ENCODE data around the gene NRARP. TPM values are rescaled to one million over a fixed set of nuclear protein-coding genes. Genes with fewer than 3 reads are reported as not detected.

Gene NRARP
- total and polyA plus RNA-seq, 2 of the 8 experiments (the other 6 are each of a cell fraction or from before 2014, with no cell fraction given): 32.5 to 37.2 TPM

- H2BK120ac ChIP-seq (replicated peaks; ENCODE audit: low read depth, low read length): no peak overlapping the region
- DNase-seq (ENCODE audit: low read depth in 1 of 2, low spot score in 2 of 2) (no peak), FAIRE-seq (no peak)
- H3K23ac ChIP-seq (ENCODE audit: insufficient read length): no peak overlapping the region
- no peaks in the 10 kb centered on the region for H3K9me3 ChIP-seq (ENCODE audit: insufficient read depth in 2 of 2, low read depth in 1 of 2, low read length in 1 of 2)
- no peak overlapping the region for H3K9ac ChIP-seq (replicated peaks in 1 of 4; ENCODE audit: extremely low read depth in 1 of 4, low read depth in 3 of 4, low read length in 3 of 4)
- WGBS, 2 experiments (ENCODE audit: extremely low coverage in 1 of 2, insufficient coverage in 1 of 2, insufficient read length in 1 of 2, insufficient replicate concordance in 2 of 2, low coverage in 1 of 2, low lambda C conversion rate in 2 of 2, missing lambda C conversion rate in 1 of 2): 92% methylated on average over 24 of the region's 24 CpGs; no CpG with 5 or more reads in 1 of the 2 experiments
- POLR2A ChIA-PET (ENCODE audit: partially characterized antibody): interaction anchor here (1.6 to 69.9 kb wide), 3 partner anchors 6 to 28 kb away, joined by 3 to 1462 read pairs (median 1462); partner anchors contain the start of genes CYSRT1, NDOR1, NELFB and RNF208
- no peak overlapping the region for H2AK5ac ChIP-seq (ENCODE audit: low read depth, low read length)
- H3K4ac ChIP-seq (replicated peaks; ENCODE audit: insufficient read length, low read depth, low read length): no peak overlapping the region
- H3K4me2 ChIP-seq (ENCODE audit: insufficient read depth in 1 of 2, low read depth in 2 of 2, low read length in 2 of 2): no peak overlapping the region
- no peak overlapping the region for H2BK20ac ChIP-seq (ENCODE audit: low read length)
- CTCF ChIA-PET (ENCODE audit: partially characterized antibody): interaction anchor here (1.0 to 5.3 kb wide), 5 partner anchors 10 to 26 kb away, joined by 3 to 29 read pairs (median 8); a partner anchor contains a TSS
- no peaks in the 10 kb centered on the region for H3K79me2 ChIP-seq (ENCODE audit: control insufficient read depth in 1 of 2, insufficient read depth in 2 of 2, low read length in 2 of 2)
- peaks cover 9 to 34% (median 26%) of the 10 kb centered on the region in 4 experiments for H3K36me3 ChIP-seq (ENCODE audit: control insufficient read depth in 2 of 4, insufficient read depth in 4 of 4, low read length in 3 of 4)
- no peak overlapping the region for H3K4me3 ChIP-seq (ENCODE audit: extremely low read depth in 1 of 4, insufficient read depth in 2 of 4, low read depth in 3 of 4, low read length in 4 of 4)
- no peaks in the 10 kb centered on the region for H3K23me2 ChIP-seq (ENCODE audit: low read depth, low read length)
- H3K18ac ChIP-seq (ENCODE audit: extremely low read depth, low read length): no peak overlapping the region
- H4K20me1 ChIP-seq (replicated peaks in 1 of 2; ENCODE audit: control insufficient read depth in 1 of 2, insufficient read depth in 2 of 2, low read length in 2 of 2): peaks cover 0 to 9% of the 10 kb centered on the region in 2 experiments
- no peaks in the 10 kb centered on the region for H3K79me1 ChIP-seq (ENCODE audit: low read depth, low read length)
- H2BK15ac ChIP-seq (ENCODE audit: low read length): no peak overlapping the region
- no peaks in the 10 kb centered on the region for H3K4me1 ChIP-seq (replicated peaks in 1 of 4; ENCODE audit: control insufficient read depth in 3 of 4, insufficient read depth in 4 of 4, low read length in 3 of 4)
- H2BK12ac ChIP-seq (ENCODE audit: low read depth, low read length): no peak overlapping the region
- no peak overlapping the region for H4K91ac ChIP-seq (replicated peaks; ENCODE audit: insufficient read length, low read length)
- no peak overlapping the region for H3K27ac ChIP-seq (ENCODE audit: low read depth, low read length)
- H2AFZ ChIP-seq (ENCODE audit: low read length): no peak overlapping the region
- no peak overlapping the region for H3K56ac ChIP-seq (replicated peaks; ENCODE audit: insufficient read length, low read depth, low read length)
- no peak overlapping the region for H3K14ac ChIP-seq (ENCODE audit: insufficient read length)
- H4K8ac ChIP-seq (ENCODE audit: extremely low read depth, insufficient read depth, low read length): no peak overlapping the region; the same call in 1 of the 2 replicates
- no peaks in the 10 kb centered on the region for H3K27me3 ChIP-seq (replicated peaks in 1 of 4; ENCODE audit: control insufficient read depth in 3 of 4, extremely low read depth in 1 of 4, insufficient read depth in 3 of 4, low read length in 3 of 4)
- TF ChIP-seq BRCA1 (IDR thresholded peaks at IDR 0.05; ENCODE audit: low read depth, low read length) (no peak), BACH1 (IDR thresholded peaks at IDR 0.05; ENCODE audit: low read length) (no peak), CHD1 (IDR thresholded peaks at IDR 0.05; ENCODE audit: low read depth, low read length) (no peak), GABPA (IDR thresholded peaks at IDR 0.05; ENCODE audit: borderline replicate concordance, insufficient read depth, low read length) (no peak), BCL11A (IDR thresholded peaks at IDR 0.05; ENCODE audit: low read depth in 2 of 2, low read length in 2 of 2) (no peak), FOSL1 (IDR thresholded peaks at IDR 0.05; ENCODE audit: insufficient read depth, low read depth, low read length) (no peak), MAX (IDR thresholded peaks at IDR 0.05) (no peak)
- no peak overlapping the region for H4K5ac ChIP-seq (ENCODE audit: insufficient read length, low read depth, low read length)
- H2BK5ac ChIP-seq (ENCODE audit: low read depth, low read length): peak overlapping the region; percentile 73
Observed at GRCh38 chr9:137262909-137263285, 39.2 kb downstream of the NRARP start.
